Activated CD4-positive, alpha-beta T cell treated with anti-CD3 and anti-CD28 coated beads, Interleukin-2, amount 50 U/mL, for 1 hour (primary cell): ENCODE measurements around the gene TFPT.

Source experiments
- DNase-seq: peaks from one replicate; pipeline ENCODE4 v3.0.0-alpha.2; 2020

TFPT gene

GRCh38 chr19:54069470-54069869 is 46.0 kb downstream of the TFPT start:
- DNase-seq, result no peak

- no peak for DNase-seq
These were observed 51.9 kb downstream of the TFPT start, which contains the start of gene VSTM1 for GRCh38 chr19:54063350-54064116. VSTM1 (minus strand) TSS chr19:54063897; CDS start chr19:54063777, 120 bp downstream.

DNA sequence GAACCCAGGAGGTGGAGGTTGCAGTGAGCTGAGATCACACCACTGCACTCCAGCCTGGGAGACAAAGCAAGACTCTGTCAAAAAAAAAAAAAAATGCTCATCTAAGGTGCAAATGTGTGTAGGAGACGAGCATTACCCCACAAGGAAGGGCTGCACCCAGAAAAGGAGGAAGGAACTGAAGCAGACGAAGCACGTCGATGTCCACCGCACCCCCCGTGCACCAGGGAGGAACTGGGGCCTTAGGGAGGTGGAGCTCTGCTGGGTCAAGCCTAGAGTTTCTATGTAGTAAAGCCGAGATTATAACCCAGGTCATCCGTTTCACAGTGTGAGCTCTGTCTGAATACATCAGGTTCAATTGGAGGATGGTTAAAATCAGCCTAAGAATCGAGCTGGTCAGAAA is 52.8 kb downstream of the TFPT start:
- DNase-seq, result no peak
